Prostate gland (tissue), 2 donors: ENCODE data around the gene GABARAPL2.

Experiments used
- CTCF ChIP-seq, 4 experiments: fragments of 200-600 bp in 2 of 4; fragments of 450-650 bp in 2 of 4; sonication (generic) in 2 of 4; IDR thresholded peaks; 1 replicate in 3 of 4; 2 replicates in 1 of 4; pipeline ENCODE4 v1.5.1; 2016 to 2019; ENCODE audit warnings: antibody characterized with exemption in 4 of 4, mild to moderate bottlenecking in 2 of 4, moderate library complexity in 2 of 4
- POLR2A ChIP-seq: fragments of 450-650 bp; IDR thresholded peaks from one replicate; pipeline ENCODE4 v1.6.1; 2016; ENCODE audit warnings: antibody characterized with exemption, mild to moderate bottlenecking
- POLR2AphosphoS5 ChIP-seq: sonication (generic); formaldehyde crosslinking; IDR thresholded peaks from one replicate; pipeline ENCODE4 v1.6.1; 2017; ENCODE audit warnings: antibody characterized with exemption

DNA sequence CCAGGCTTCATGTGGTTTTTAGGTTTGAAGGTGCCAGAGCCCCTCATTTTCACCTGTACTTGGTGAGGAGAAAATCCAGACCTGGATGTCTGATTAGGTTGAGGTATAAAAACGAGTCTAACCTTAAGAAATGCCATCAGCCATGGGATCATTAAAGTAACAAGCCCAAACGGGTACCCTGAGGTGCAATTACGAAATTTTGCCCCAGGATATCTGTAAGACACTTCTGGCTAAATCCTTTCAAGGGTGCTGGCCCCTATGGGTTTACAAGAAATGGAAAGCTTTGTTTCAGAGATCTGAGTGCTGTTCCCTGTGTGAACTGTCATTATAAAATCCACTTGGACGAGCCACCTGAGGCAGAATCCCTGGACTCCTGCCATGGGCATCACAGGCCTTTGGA is 37.1 kb downstream of the GABARAPL2 start:
- TF ChIP-seq POLR2A = no peak
- no peak for TF ChIP-seq CTCF (IDR thresholded peaks at IDR 0.05)
- no peak for TF ChIP-seq POLR2AphosphoS5
